CD4-positive, alpha-beta T cell treated with Interleukin-17A for 4 hours (primary cell): ENCODE data around the gene SKI.

Experiments
- DNase-seq: peaks from one replicate; pipeline ENCODE4 v3.0.0-alpha.2; 2020; ENCODE audit warnings: mixed read lengths

The SKI gene

DNA sequence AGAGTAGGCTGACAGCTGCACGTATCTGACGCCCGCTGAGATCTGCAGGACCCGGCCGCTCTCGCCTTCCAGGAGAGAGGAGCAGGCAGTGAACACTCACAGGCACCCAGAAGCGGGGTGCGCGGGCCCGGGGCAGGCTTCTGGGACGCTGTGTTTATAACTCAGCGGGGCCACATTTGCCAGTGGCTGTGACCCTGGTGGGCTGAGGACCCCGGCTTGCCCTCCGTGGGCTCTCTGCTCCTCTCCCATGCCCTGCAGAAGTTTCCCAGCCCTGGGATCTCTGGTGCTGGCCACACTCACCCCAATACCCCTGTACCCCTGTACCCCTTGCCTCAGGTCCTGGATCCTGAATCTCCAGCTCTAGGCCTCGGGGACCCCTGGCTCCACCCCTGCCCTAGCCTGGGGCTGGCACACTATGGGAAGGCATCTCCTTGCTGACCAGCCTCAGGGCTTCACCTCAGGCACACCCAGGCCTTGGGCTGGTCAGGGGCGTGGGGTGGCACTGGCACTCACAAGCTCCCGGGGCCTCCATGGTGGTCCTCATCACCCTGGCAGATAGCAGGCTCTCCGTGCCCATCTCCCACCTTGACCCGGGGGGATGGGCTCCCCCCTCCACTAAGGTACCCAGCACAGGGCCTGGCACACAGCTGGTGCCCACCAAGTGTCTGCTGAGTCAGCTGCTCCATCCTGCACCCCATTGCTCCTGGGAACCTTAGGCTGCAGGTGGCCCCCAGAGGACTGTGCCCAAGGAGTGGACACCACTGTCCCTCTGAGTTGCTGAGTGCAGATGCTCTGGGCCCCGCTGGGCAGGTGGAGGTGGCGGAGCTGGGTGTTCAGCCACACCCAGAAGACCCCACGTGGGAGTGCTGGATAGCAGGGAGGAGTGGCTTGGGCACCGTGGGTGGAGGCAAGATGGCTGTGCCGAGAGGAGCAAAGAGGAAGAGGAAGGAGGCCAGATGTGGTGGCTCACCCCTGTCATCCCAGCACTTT is 130.8 kb downstream of the SKI start:
- DNase-seq, result no peak
